ENCODE data around the gene CEP68.
"Not testable (repeated sequence)": the region's sequence is repeated elsewhere in the genome, so short reads cannot be mapped to it uniquely, and the experiment has no call there.

The CEP68 gene

GRCh38 chr2:65056215-65057053 is at the start of gene CEP68:
TSS of gene CEP68 (plus strand) at chr2:65056416. CDS start at chr2:65069445, 13,029 bp downstream.
- no peak for FAIRE-seq

- no peak for FAIRE-seq
These were observed 42.4 kb upstream of the CEP68 start for GRCh38 chr2:65013776-65014175.

GRCh38 chr2:65015731-65016130 is 40.5 kb upstream of the CEP68 start:
- no peak for FAIRE-seq

GRCh38 chr2:65016789-65017188 is 39.4 kb upstream of the CEP68 start:
- FAIRE-seq, result no peak

- FAIRE-seq, result no peak
These were observed 38.9 kb upstream of the CEP68 start for GRCh38 chr2:65017335-65017734.

- FAIRE-seq, result no peak
These were observed 38.1 kb upstream of the CEP68 start for GRCh38 chr2:65018141-65018582.

- no peak for FAIRE-seq
These were observed 37.2 kb upstream of the CEP68 start for GRCh38 chr2:65019010-65019409.

GRCh38 chr2:65019675-65020195 is 36.5 kb upstream of the CEP68 start:
- FAIRE-seq, result no peak

GRCh38 chr2:65020251-65020650 is 36.0 kb upstream of the CEP68 start:
- FAIRE-seq, result not testable (repeated sequence)

GRCh38 chr2:65020943-65021528 is 35.2 kb upstream of the CEP68 start:
- FAIRE-seq, result no peak

- no peak for FAIRE-seq
These were observed 34.5 kb upstream of the CEP68 start for GRCh38 chr2:65021709-65022108.

GRCh38 chr2:65022189-65022588 is 34.0 kb upstream of the CEP68 start:
- FAIRE-seq, result no peak

GRCh38 chr2:65023742-65024141 is 32.5 kb upstream of the CEP68 start:
- FAIRE-seq, result no peak

- no peak for FAIRE-seq
These were observed 31.9 kb upstream of the CEP68 start for GRCh38 chr2:65024149-65024829.

GRCh38 chr2:65025453-65026123 is 30.6 kb upstream of the CEP68 start:
- no peak for FAIRE-seq

GRCh38 chr2:65026154-65026553 is 30.1 kb upstream of the CEP68 start:
- no peak for FAIRE-seq

GRCh38 chr2:65026704-65027464 is 29.3 kb upstream of the CEP68 start:
- FAIRE-seq, result no peak

- no peak for FAIRE-seq
These were observed 28.5 kb upstream of the CEP68 start for GRCh38 chr2:65027616-65028244.

GRCh38 chr2:65030476-65031332 is 25.5 kb upstream of the CEP68 start:
- FAIRE-seq, result no peak

GRCh38 chr2:65031341-65032018 is 24.7 kb upstream of the CEP68 start:
- no peak for FAIRE-seq
